A673 (cell line): ENCODE measurements around the gene WWP2.

Source experiments
- CTCF ChIP-seq: fragments of 300-800, 200-600 bp; sonication (generic); conservative IDR thresholded peaks from 2 replicates; pipeline ENCODE4 v1.5.1; 2017; ENCODE audit warnings: low read depth, mild to moderate bottlenecking, antibody characterized with exemption, low read length, moderate library complexity, mixed read lengths
- EZH2 ChIP-seq: fragments of 200-600 bp; sonication (generic); IDR thresholded peaks from 2 replicates; pipeline ENCODE4 v1.6.1; 2017; ENCODE audit warnings: borderline replicate concordance, low read depth, mild to moderate bottlenecking, mixed read lengths, antibody characterized with exemption, low read length; ENCODE audit not compliant: poor library complexity, severe bottlenecking

- TF ChIP-seq CTCF (no peak), EZH2 (no peak)
Observed at GRCh38 chr16:69894676-69895075, 132.5 kb downstream of the WWP2 start.
